22Rv1 (cell line): ENCODE data around the gene TXNDC5.

Source experiments
- CTCF ChIP-seq: fragments of 450-650 bp; IDR thresholded peaks from 2 replicates; pipeline ENCODE4 v1.5.1; 2017; ENCODE audit warnings: mild to moderate bottlenecking
- ZFX ChIP-seq: fragments of 450-650 bp; IDR thresholded peaks from 2 replicates; pipeline ENCODE4 v1.6.1; 2017; ENCODE audit warnings: antibody characterized with exemption, borderline replicate concordance

DNA sequence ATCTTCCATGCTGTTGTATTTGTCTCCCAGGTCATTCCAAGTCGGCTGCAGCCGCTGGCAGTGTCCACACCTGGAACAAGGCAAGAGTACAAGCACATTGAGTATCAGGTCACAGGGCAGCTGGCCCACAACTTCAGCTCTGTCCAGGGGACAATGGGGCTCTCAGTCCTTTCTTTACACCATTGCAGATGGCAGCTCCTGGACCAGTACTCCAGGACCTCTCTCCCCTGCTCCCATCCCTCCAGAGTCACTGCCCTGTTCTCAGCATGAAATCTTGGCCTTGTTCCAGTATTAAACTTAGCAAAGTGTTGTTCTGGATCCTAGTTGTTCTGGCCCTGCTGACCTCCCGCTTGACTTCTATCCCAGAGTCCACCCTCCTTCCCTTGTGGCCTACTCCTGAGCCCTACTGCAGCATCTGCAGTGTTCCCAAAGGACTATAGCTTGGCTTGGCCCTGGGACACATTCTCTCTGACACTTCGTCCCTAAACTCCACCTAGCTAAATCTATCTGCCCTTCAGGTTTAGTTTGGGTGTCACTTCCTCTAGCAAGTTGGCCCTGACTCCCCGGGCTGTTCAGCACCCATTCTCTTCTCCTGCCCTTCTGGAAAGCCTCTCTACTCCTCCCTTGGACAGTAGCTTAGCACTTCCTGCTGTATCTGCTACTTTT is 5.8 kb downstream of the TXNDC5 start:
- TF ChIP-seq CTCF: no peak
- no peak for TF ChIP-seq ZFX
